SW 1271 (cell line): Measurements from ENCODE around the gene SMYD1.

Source experiments
- DNase-seq, 2 experiments: peaks; one replicate each; lab custom pipeline; 2025; lab: John Stamatoyannopoulos, UW

Gene SMYD1

GRCh38 chr2:88088999-88089398 lies 21.4 kb downstream of the SMYD1 start:
- DNase-seq, result no peak

DNA sequence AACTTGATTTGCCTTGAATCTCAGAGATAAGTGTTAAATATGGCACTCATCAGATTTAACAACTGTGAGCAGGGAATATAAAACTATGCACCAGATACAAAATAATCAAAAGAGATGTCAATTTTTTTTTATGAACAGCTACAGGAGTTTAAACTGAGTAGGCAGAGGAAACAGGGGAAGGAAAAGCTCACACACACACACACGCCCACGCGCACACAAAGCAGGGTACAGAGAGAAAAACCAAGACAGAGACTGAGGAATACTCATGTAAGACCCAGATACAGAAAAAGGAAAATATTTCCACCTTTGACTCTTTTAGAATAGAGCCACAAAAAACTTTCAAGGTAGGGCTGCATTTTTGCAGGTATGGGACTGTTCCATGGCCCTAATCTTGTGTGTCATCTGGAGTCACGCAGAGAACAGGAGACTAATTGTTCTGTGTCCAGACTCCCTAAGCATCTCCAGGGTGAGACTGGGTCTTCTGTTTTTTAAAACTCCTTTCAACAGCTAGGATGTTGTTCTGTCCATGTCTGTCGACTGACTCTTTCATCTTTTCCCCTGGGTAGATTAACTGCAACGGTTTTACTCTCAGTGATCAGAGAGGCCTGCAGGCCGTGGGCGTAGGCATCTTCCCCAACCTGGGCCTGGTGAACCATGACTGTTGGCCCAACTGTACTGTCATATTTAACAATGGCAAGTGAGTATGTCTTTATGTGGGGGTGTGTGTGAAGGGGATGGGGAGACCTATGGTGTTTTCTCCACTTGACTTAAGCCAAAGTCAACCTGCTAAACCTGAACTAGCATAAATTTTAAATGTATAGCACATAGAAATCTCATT lies 23.0 kb downstream of the SMYD1 start:
- no peak for DNase-seq

DNA sequence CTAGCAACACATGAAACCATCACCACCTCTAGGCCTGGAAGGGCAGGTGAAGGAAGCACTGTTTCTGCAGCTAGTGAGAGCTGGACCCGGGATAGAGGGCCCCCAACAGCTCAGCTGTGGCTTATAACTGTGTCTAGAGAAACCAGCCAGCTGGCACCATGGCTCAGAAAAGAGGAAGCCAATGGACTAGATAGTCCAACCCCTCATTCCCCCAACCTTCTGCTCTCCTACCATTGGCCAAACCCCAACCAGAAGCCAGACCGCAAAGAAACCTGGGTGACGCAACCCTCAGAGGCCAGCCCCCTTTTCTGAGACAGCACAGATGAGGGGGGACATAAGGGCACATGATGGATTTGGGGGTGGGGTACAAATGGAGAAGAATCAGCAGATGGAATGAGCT lies 24.3 kb downstream of the SMYD1 start:
- DNase-seq, result no peak

GRCh38 chr2:88092773-88093172 lies 25.1 kb downstream of the SMYD1 start:
- no peak for DNase-seq

DNA sequence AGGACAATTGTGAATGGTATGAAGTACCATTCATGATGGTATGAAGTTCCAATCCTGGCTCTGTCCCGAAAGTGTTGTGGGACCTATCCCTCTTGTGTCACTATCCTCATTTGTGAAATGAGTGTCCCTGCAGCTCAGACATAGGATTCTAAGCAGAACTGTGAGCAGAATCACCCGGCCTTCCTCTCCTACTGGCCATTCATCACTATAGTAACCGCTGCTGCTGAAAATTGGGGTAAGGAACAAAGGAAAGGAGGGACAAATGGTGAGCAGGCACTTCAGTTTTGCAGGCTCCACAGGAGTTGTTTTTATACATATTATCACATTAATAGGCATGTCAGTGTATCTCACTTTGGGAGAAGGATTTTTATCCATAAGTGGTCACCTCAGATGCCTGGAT lies 27.4 kb downstream of the SMYD1 start:
- no peak for DNase-seq

DNA sequence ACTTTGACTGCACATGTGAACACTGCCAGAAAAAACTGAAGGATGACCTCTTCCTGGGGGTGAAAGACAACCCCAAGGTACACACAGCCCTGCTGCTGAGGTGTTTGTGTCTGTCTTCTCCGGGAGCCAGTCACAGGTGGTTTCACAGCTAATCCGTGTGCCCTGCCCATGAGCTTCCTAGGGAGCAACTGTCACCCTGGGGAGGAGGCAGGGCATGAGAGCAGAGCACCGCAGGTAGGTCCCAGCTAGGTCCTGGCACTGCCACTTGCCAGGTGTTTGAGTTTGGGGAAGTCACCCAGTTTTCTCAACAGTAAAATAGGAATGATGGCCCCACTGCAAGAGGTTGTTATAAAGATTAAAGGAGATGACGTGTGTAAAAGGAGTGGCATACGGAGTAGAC lies 29.1 kb downstream of the SMYD1 start:
- DNase-seq, result no peak

DNA sequence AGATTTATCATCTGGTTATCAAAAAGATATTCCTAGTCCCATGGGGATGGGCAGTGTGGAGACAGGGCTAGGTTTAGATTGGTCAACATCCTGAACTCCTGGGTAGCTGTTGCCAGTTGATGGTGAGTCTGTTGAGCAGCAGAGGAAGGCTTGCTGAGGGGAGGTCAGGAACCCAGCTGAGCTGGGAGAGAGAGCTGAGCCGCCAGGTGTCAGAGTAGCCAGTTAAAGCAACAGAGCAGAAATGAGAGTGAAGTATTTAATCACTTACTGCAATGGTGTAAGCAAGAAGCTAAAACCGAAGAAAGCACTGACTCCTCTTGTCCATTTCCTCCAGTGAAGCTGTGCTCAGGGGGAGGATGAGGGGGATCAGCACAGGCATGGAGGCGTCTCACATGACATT lies 29.6 kb downstream of the SMYD1 start:
- no peak for DNase-seq

- DNase-seq, result no peak
Observed at GRCh38 chr2:88097891-88098557, 30.4 kb downstream of the SMYD1 start.

- DNase-seq, result no peak
Observed at GRCh38 chr2:88098558-88098900, 30.9 kb downstream of the SMYD1 start.

DNA sequence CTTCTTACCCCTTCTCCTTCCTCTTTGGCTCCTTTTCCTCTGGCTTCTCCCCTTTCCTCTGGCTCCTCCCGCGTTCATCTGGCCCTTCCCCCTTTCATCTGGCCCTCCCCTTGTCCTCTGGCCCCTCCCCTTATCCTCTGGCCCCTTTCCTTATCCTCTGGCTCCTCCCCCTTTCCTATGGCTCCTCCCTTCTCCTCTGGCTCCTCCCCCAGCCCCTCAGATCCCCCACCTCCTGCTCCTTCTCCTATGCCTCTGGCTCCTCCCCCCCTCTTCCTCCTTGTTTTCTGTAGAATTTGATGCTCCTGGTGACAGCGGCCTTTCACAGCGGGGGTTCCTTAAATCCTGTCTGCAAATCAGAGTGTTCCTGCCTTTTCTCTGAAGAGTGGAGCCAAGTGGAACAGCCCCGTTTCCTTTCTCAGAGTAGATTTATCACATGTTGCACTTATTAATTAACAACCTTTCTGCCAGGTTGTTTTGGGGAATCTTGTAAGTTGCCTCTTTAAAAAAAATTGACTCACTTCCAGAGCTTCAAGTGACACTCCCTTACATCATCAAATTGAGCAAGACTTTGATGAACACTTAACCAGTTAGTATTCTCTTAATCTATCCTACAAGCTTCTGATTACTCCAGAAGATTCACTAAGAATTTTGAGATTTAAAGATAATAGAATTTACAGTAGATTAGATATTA lies 32.3 kb downstream of the SMYD1 start:
- peak in 1 of 2 experiments; percentile 13 for DNase-seq

GRCh38 chr2:88100489-88100858 lies 32.8 kb downstream of the SMYD1 start:
- no peak for DNase-seq

DNA sequence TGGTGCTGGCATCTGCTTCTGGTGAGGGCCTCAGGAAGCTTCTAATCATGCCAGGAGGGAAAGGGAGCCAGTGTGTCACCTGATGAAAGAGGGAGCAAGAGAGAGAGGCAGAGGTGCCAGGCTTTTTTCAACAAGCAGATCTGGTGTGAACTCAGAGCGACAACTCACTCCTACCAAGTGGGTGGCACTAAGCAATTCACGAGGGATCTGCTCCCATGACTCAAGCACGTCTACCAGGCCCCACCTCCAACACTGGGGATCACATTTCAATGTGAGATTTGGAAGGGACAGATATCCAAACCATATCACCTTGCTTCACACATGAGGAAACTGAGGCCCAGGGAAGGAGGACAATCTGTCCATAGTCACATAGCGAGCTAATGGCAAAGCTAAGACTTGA lies 41.2 kb downstream of the SMYD1 start:
- DNase-seq, result no peak

- no peak for DNase-seq
Observed at GRCh38 chr2:88110830-88111229, 43.2 kb downstream of the SMYD1 start.

DNA sequence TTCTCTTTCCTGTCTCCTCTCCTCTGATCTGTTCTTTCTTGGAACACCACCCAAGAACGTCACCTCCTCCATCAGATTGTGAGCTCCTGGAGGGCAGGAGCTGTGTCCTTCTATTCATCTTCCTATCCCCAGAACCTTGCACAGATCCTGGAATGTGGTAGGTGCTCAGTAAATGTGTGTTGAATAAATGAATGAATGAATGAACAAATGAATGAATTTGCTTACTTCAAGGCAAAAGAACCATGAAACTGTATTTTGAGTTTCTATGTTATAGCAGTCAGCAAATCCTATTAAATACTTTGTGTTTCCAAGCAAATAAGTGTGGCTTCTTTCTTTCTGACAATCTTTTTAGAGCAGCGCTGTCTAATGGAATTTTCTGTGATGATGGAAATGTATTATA lies 45.4 kb downstream of the SMYD1 start:
- no peak for DNase-seq

- DNase-seq, result no peak
Observed at GRCh38 chr2:88114889-88115288, 47.3 kb downstream of the SMYD1 start.

DNA sequence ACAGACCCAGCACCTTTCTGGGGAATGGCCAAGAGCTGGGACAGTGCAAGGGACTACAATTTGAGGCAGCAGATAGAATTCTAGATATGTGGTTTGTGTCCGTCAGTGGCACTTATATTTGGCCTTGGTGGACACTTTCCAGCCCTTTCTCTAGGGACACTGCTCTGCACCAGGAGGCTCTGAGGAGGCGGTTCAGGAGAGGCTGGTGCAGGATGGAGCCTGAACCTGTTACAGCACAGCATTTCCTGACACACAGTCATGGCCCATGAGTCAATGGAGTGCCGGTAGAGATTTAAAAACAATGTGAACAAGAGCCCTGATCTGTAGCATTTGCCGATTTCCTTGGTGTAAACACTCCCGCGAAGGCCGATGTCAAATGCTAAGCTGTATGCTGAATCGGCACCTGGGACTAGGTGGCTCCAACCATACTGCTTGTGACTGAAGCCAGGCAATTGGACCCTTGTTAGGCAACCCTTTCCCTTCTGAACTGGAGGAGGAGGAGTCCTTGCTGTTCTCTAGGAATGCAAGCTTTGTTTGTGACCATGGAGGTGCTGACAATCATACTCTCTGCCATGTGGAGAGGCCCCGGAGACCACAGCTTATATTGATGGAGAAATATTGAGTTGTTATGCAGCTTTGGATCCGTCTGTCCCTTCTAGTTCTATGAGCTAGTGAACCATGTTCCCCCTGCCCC lies 48.3 kb downstream of the SMYD1 start:
- DNase-seq, result no peak

DNA sequence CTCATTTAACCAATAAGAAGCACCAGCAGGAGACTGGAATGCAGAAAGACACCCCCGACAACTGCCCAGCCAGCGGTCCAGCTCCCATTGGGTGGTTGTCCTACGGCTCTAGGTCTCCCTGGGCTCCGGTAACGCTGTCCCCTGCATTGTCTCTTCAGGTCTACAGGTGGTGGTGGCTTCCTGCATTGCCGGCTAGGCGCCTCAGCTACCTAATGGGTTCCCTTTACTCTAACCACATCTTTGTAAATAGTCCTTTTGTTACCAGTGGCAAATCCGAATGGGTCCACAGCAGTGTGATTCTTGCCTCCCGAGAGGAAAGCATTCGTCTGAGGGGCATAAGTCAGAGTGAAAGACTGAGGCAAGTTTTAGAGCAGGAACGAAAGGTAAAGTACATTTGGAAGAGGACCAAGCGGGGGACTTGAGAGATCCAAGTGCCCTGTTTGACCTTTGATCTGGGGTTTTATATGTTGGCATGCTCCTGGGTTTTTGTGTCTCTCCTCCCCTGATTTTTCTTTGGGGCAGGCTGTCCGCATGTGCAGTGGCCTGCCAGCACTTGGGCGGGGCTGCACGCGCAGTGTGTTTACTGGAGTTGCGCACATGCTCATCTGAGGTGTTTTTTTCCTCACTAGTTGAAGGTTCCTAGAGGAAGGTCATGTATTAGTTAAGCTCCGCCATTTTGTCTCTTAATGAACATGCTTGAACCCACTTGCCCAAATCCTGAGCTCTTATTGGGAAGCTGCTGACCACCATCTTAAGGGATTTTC lies 49.2 kb downstream of the SMYD1 start:
- no peak for DNase-seq

DNA sequence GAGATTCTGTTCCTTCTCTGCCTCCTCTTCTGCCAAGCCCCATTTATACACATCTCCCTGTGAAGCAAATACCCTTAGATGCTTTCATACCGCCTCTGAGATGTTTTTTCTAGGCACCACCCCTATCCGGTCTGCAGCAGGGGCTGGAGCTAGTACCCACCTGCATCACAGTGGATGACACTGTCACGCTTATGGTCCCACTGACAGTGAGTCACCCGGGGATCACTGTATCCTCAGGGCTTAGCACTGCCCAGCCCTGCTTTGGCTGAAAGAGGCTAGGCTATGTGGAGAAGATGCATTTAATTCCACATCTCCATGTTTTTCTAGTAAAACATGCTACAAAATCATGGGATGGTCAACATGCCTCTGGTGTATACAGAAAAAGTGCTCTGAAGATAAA lies 50.3 kb downstream of the SMYD1 start:
- DNase-seq, result no peak

GRCh38 chr2:88121678-88122077 lies 54.1 kb downstream of the SMYD1 start:
- DNase-seq, result no peak

DNA sequence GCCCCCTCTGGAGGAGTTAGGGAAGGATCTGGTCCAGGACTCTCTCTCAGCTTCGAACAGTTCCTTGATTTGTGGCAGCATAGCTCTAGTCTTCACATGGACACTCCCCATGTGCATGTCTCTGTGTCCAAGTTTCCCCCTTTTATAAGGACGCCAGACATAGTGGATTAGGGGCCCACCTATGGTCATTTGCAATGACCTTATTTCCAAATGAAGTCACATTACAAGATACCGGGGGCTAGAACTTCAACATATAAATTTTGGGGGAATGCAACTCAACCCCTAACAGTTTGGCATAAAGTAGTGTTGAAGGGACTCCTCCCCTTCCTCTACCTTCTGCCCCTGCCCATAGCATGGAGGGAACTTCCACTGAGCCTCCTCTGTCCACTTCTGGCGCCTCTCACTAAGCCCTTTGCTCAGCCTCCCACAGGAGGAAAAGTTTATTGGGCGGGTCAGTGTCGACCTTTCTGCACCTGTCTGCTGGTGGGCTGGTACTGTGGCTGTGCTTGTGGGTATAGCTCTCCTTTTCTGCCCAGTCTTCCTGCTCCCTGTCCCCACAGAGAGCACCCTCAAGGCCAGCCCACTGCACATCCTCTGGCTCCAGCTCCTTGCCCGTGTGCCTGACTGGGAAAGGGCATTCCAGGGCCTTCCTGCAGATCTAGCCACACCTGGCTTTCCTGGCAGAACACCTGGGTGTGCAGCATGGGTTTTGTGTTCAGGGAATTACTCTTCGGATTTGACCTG lies 54.7 kb downstream of the SMYD1 start:
- no peak for DNase-seq
